HCT116 (cell line): ENCODE data around the gene STRAP.

Experiments
- EZH2phosphoT487 ChIP-seq: fragments of 200-600 bp; IDR thresholded peaks from 2 replicates; pipeline ENCODE4 v1.6.1; 2018; ENCODE audit warnings: antibody characterized with exemption, borderline replicate concordance
- ZNF274 ChIP-seq: fragments of 200-500 bp; sonication (Bioruptor generic); IDR thresholded peaks from 2 replicates; pipeline ENCODE4 v1.6.1; 2014; ENCODE audit warnings: mild to moderate bottlenecking, low read depth, low read length, inconsistent platforms
- TF ChIP-seq, protein P1 (sequence below), 3 experiments: fragments of 200-600 bp in 1 of 3; sonication (generic) in 1 of 3; IDR thresholded peaks in 2 of 3; conservative IDR thresholded peaks in 1 of 3; 2 replicates each; pipeline ENCODE4 v1.5.1; 2012 to 2017; ENCODE audit warnings: low read depth in 2 of 3, low read length in 2 of 3, antibody characterized with exemption in 1 of 3, borderline replicate concordance in 1 of 3, control low read depth in 1 of 3, mild to moderate bottlenecking in 1 of 3, mixed read lengths in 1 of 3, mixed run types in 1 of 3, moderate library complexity in 1 of 3; ENCODE audit not compliant: insufficient read depth in 1 of 3

DNA sequence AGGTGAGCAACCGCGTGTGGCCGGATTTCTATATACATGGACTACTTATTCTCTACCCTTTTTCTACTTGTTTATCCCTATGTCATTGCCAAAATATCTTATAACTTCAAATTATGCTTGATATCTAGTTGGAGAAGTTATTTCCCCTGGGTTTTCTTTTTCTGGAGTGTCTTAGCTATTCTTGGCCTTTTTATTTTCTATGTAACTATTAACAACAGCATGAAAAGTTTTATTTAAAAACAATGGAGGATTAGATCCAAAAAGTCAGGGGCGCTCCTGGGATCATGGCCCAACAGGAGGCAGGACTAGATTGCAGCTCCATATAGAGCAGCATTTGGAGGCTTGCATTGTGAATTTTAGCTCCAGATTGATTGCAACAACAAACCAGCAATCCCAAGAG lies 8.6 kb upstream of the STRAP start:
- TF ChIP-seq EZH2phosphoT487: no peak
- TF ChIP-seq, protein P1, sequence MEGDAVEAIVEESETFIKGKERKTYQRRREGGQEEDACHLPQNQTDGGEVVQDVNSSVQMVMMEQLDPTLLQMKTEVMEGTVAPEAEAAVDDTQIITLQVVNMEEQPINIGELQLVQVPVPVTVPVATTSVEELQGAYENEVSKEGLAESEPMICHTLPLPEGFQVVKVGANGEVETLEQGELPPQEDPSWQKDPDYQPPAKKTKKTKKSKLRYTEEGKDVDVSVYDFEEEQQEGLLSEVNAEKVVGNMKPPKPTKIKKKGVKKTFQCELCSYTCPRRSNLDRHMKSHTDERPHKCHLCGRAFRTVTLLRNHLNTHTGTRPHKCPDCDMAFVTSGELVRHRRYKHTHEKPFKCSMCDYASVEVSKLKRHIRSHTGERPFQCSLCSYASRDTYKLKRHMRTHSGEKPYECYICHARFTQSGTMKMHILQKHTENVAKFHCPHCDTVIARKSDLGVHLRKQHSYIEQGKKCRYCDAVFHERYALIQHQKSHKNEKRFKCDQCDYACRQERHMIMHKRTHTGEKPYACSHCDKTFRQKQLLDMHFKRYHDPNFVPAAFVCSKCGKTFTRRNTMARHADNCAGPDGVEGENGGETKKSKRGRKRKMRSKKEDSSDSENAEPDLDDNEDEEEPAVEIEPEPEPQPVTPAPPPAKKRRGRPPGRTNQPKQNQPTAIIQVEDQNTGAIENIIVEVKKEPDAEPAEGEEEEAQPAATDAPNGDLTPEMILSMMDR (IDR thresholded peaks at IDR 0.05 in 2 of 3, conservative IDR thresholded peaks at IDR 0.05 in 1 of 3; ENCODE audit: borderline replicate concordance in 1 of 3, insufficient read depth in 1 of 3, low read depth in 2 of 3, low read length in 2 of 3): no peak
- TF ChIP-seq ZNF274: no peak
